HL-60 (cell line): ENCODE data around the gene TSNAXIP1.

Source experiments
- CTCF ChIP-seq: IDR thresholded peaks from one replicate; pipeline ENCODE4 v1.5.1; 2011; ENCODE audit warnings: low read length, control low read depth, inconsistent platforms; ENCODE audit not compliant: insufficient read depth
- GABPA ChIP-seq: IDR thresholded peaks from 2 replicates; pipeline ENCODE4 v1.6.1; 2012; ENCODE audit warnings: low read depth
- POLR2AphosphoS5 ChIP-seq: IDR thresholded peaks from 2 replicates; pipeline ENCODE4 v1.6.1; 2012; ENCODE audit warnings: low read depth
- REST ChIP-seq: IDR thresholded peaks from 2 replicates; pipeline ENCODE4 v1.6.1; 2012; ENCODE audit warnings: low read depth; ENCODE audit not compliant: insufficient replicate concordance

GRCh38 chr16:67803894-67804293, 2.8 kb upstream of the TSNAXIP1 start:
- no peak for TF ChIP-seq CTCF
- no peak for TF ChIP-seq GABPA
- TF ChIP-seq POLR2AphosphoS5, result no peak
- no peak for TF ChIP-seq REST
